HepG2 (cell line): ENCODE measurements around the gene GCNT2. TPM values are rescaled to one million over a fixed set of nuclear protein-coding genes. Genes with fewer than 3 reads are reported as not detected.

Experiments
- ATAC-seq: fragments of 200-7000 bp; cut with Tn5 transposase; 3 replicates; pipeline ENCODE4 v1.9.1; 2020; ENCODE audit warnings: mild to moderate bottlenecking, moderate library complexity
- BruUV-seq: library from RNA; stranded (reverse); fragments of 400-500 nt; replicated peaks from 2 replicates; lab custom pipeline; 2021; lab: Mats Ljungman, UMichigan
- CTCF ChIA-PET: fragments of 300-600 bp; formaldehyde crosslinking; extraction: SDS; loops from one replicate; lab custom pipeline; 2021; ENCODE audit warnings: low total read pairs, inconsistent platforms, low intra/inter-chr PET ratio; lab: Yijun Ruan, JAX
- POLR2A ChIA-PET: fragments of 350-600 bp; sonication (Branson Sonifier 250); formaldehyde crosslinking; loops from one replicate; lab custom pipeline; 2020; ENCODE audit warnings: antibody characterized with exemption, inconsistent platforms; lab: Yijun Ruan, JAX
- DNase-seq: peaks from one replicate; pipeline ENCODE4 v3.0.0-alpha.2; 2015; ENCODE audit warnings: low spot score
- FAIRE-seq: peaks from 3 replicates; lab custom pipeline; 2011; peaks lifted over from hg19 to GRCh38; lab: Jason Lieb, UNC
- H2AFZ ChIP-seq: one replicate; pipeline ENCODE4 v1.6.1; 2011; ENCODE audit warnings: low read length, inconsistent platforms
- H3K27ac ChIP-seq: fragments of 300-600 bp; 3 replicates; pipeline ENCODE4 v1.8.0; 2011; ENCODE audit warnings: mixed run types, mild to moderate bottlenecking, mixed read lengths, low read length, inconsistent platforms; ENCODE audit not compliant: insufficient read depth; ENCODE audit errors: extremely low read length
- H3K27me3 ChIP-seq, 2 experiments: fragments of 200-600 bp in 1 of 2; 2 replicates in 1 of 2; 3 replicates in 1 of 2; pipeline versions ENCODE4 v1.6.0 to v1.8.0; 2011; ENCODE audit warnings: low read length in 2 of 2, mild to moderate bottlenecking in 2 of 2, moderate library complexity in 2 of 2, inconsistent platforms in 1 of 2; ENCODE audit not compliant: insufficient read depth in 2 of 2, control insufficient read depth in 1 of 2
- H3K36me3 ChIP-seq, 2 experiments: fragments of 200-600 bp in 1 of 2; replicated peaks in 1 of 2; 2 replicates in 1 of 2; 3 replicates in 1 of 2; pipeline versions ENCODE4 v1.5.1 to v1.8.0; 2011; ENCODE audit warnings: low read length in 2 of 2, inconsistent platforms in 1 of 2; ENCODE audit not compliant: insufficient read depth in 2 of 2, control insufficient read depth in 1 of 2
- H3K4me1 ChIP-seq: 2 replicates; pipeline ENCODE4 v1.5.1; 2012; ENCODE audit warnings: low read length, inconsistent platforms; ENCODE audit not compliant: insufficient read depth
- H3K4me2 ChIP-seq: 2 replicates; pipeline ENCODE4 v1.6.0; 2011; ENCODE audit warnings: low read depth, low read length, inconsistent platforms
- H3K4me3 ChIP-seq, 3 experiments: fragments of 200-600 bp in 1 of 3; sonication (generic), shearing (Covaris generic) in 1 of 3; replicated peaks in 1 of 3; 2 replicates each; pipeline ENCODE4 v1.5.1; 2011 to 2016; ENCODE audit warnings: low read length in 3 of 3, inconsistent platforms in 2 of 3, low read depth in 2 of 3, mild to moderate bottlenecking in 2 of 3, control low read depth in 1 of 3, mixed read lengths in 1 of 3; ENCODE audit not compliant: insufficient read depth in 1 of 3
- H3K79me2 ChIP-seq: one replicate; pipeline ENCODE4 v1.6.1; 2011; ENCODE audit warnings: low read length, inconsistent platforms; ENCODE audit not compliant: insufficient read depth
- H3K9ac ChIP-seq: 2 replicates; pipeline ENCODE4 v1.6.0; 2011; ENCODE audit warnings: mild to moderate bottlenecking, low read depth, low read length, inconsistent platforms; ENCODE audit not compliant: insufficient read depth
- H3K9me3 ChIP-seq: 2 replicates; pipeline ENCODE4 v1.5.1; 2012; ENCODE audit warnings: mild to moderate bottlenecking, low read length
- H4K20me1 ChIP-seq: 2 replicates; pipeline ENCODE4 v1.6.0; 2011; ENCODE audit warnings: inconsistent platforms, mild to moderate bottlenecking, low read length, moderate library complexity; ENCODE audit not compliant: insufficient read depth
- FOSL2 ChIP-seq: sonication (generic); formaldehyde crosslinking; IDR thresholded peaks from 2 replicates; pipeline ENCODE4 v1.4.0; 2020; ENCODE audit warnings: missing genetic modification reagents
- JUN ChIP-seq: sonication (generic); formaldehyde crosslinking; IDR thresholded peaks from 2 replicates; pipeline ENCODE4 v1.4.0; 2020; ENCODE audit warnings: mild to moderate bottlenecking, missing genetic modification reagents
- SP5 ChIP-seq: IDR thresholded peaks from 2 replicates; pipeline ENCODE4 v1.6.1; 2016; ENCODE audit warnings: low read depth, borderline replicate concordance
- ZFX ChIP-seq: sonication (generic); formaldehyde crosslinking; IDR thresholded peaks from 2 replicates; pipeline ENCODE4 v1.4.0; 2020; ENCODE audit warnings: mild to moderate bottlenecking, low read depth, missing genetic modification reagents, moderate library complexity
- ZMAT3 ChIP-seq: sonication (generic); formaldehyde crosslinking; conservative IDR thresholded peaks from 2 replicates; pipeline ENCODE4 v1.7.0; 2021; ENCODE audit warnings: missing genetic modification reagents
- ZSCAN20 ChIP-seq: sonication (generic); formaldehyde crosslinking; IDR thresholded peaks from 2 replicates; pipeline ENCODE4 v1.4.0; 2020; ENCODE audit warnings: missing genetic modification reagents, mild to moderate bottlenecking, borderline replicate concordance
- ZSCAN29 ChIP-seq: sonication (generic); formaldehyde crosslinking; conservative IDR thresholded peaks from 2 replicates; pipeline ENCODE4 v1.4.0; 2020; ENCODE audit warnings: mild to moderate bottlenecking, missing genetic modification reagents
- WGBS: methylation state at CpG from one replicate; pipeline ENCODE4 v1.1.6; 2017; ENCODE audit warnings: low lambda C conversion rate; 5-methylcytosine and 5-hydroxymethylcytosine counted together
- in situ Hi-C: cut with HindIII; loops from 2 replicates; pipeline ENCODE4 v1.10.0; 2017; ENCODE audit warnings: low pct_unique_long_range_greater_than_20kb; ENCODE audit not compliant: extremely low pct_ligation_motif_present
- intact Hi-C: fragments of 100-400 bp; cut with micrococcal nuclease; formaldehyde crosslinking; loops from one replicate; pipeline ENCODE4 v1.10.0; 2022; ENCODE audit not compliant: unreplicated experiment
- polyA plus RNA-seq, 8 experiments: library from polyadenylated mRNA; depleted of rRNA in 3 of 8; stranded (reverse) in 7 of 8; unstranded in 1 of 8; fragments of >200 nt; fragmentation: Illumina TruSeq in 4 of 8; extraction: Trizol in 4 of 8; gene quantifications; 2 replicates each; pipeline versions ENCODE4 v1.2.1 to v1.2.3, GENCODE V29; 2011 to 2016; ENCODE audit warnings: low read depth in 4 of 8, missing spikeins in 1 of 8, mixed read lengths in 1 of 8; ENCODE audit not compliant: insufficient read depth in 1 of 8
- total RNA-seq, 5 experiments: library from RNA; depleted of rRNA; stranded (reverse); fragments of >200 nt; fragmentation: Illumina TruSeq; extraction: Trizol; gene quantifications; 2 replicates each; pipeline ENCODE4 v1.2.3, GENCODE V29; 2016; ENCODE audit warnings: low read depth in 1 of 5
- TF ChIP-seq, protein P1 (sequence below): sonication (generic); formaldehyde crosslinking; conservative IDR thresholded peaks from 2 replicates; pipeline ENCODE4 v1.8.0; 2022; ENCODE audit warnings: missing genetic modification reagents
- TF ChIP-seq, protein P2 (sequence below): sonication (generic); formaldehyde crosslinking; IDR thresholded peaks from 2 replicates; pipeline ENCODE4 v1.5.0; 2020; ENCODE audit warnings: missing genetic modification reagents
- TF ChIP-seq, protein P3 (sequence below): sonication (generic); formaldehyde crosslinking; IDR thresholded peaks from 2 replicates; pipeline ENCODE4 v1.4.0; 2020; ENCODE audit warnings: missing genetic modification reagents
- TF ChIP-seq, protein P4 (sequence below): sonication (generic); formaldehyde crosslinking; IDR thresholded peaks from 2 replicates; pipeline ENCODE4 v1.5.0; 2020; ENCODE audit warnings: mild to moderate bottlenecking, missing genetic modification reagents

GCNT2 gene
- total and polyA plus RNA-seq, 2 of the 13 experiments (the other 11 are each of a cell fraction or from before 2014, with no cell fraction given): 11.8 to 31.9 TPM

DNA sequence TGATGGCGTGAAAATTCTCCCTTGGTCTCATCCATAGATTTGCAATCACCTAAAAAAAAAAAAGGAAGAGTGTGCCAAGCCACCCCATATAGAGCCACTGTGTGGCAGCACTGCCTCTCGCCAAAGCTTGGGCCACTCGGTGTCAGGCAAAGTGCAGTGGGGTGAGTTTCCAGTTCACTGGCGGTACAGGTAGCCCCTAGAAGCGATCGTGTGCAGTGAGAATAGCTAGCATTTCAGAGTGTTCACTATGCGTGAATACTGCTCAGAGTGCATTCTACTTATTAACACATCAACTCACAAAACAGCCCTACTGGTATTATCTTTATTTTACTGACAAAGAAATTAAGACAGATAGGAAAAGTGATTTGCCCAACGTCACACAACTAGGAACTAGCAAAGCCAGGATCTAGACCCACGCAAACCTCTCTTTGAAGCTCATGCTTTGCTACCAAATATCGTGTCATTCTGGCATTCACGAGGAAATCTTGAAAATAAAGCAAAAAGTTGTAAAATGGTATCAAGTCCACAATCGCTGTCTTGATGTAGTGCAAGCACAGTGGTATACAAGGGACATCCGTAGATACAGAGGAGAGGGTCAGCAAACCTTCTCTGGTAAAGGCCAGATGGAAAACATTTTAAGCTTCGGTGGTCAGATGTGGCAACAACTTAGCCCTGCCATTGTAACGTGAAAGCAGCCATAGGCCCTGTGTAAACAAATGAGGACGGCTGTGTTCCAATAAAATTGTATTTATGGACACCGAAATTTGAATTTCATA is 10.4 kb upstream of the GCNT2 start (continued):
- TF ChIP-seq, protein P1, sequence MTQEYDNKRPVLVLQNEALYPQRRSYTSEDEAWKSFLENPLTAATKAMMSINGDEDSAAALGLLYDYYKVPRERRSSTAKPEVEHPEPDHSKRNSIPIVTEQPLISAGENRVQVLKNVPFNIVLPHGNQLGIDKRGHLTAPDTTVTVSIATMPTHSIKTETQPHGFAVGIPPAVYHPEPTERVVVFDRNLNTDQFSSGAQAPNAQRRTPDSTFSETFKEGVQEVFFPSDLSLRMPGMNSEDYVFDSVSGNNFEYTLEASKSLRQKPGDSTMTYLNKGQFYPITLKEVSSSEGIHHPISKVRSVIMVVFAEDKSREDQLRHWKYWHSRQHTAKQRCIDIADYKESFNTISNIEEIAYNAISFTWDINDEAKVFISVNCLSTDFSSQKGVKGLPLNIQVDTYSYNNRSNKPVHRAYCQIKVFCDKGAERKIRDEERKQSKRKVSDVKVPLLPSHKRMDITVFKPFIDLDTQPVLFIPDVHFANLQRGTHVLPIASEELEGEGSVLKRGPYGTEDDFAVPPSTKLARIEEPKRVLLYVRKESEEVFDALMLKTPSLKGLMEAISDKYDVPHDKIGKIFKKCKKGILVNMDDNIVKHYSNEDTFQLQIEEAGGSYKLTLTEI (CRISPR knock-in tag): no peak
- TF ChIP-seq ZFX (CRISPR knock-in tag) (0 out of 2 replicates have a peak, but pooled peaks have one; percentile 34), ZMAT3 (CRISPR knock-in tag) (peak; percentile 41; the same call in 1 of the 2 replicates), ZSCAN29 (CRISPR knock-in tag) (no peak; the same call in 1 of the 2 replicates), ZSCAN20 (no peak)
- TF ChIP-seq, protein P2, sequence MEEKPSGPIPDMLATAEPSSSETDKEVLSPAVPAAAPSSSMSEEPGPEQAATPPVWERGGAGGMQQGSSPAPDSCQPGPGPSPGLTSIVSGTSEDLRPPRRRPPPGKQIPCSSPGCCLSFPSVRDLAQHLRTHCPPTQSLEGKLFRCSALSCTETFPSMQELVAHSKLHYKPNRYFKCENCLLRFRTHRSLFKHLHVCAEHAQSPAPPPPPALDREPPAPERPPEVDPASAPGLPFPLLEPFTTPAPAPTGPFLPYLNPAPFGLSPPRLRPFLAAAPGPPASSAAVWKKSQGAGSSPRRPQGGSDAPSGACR (CRISPR knock-in tag): no peak

DNA sequence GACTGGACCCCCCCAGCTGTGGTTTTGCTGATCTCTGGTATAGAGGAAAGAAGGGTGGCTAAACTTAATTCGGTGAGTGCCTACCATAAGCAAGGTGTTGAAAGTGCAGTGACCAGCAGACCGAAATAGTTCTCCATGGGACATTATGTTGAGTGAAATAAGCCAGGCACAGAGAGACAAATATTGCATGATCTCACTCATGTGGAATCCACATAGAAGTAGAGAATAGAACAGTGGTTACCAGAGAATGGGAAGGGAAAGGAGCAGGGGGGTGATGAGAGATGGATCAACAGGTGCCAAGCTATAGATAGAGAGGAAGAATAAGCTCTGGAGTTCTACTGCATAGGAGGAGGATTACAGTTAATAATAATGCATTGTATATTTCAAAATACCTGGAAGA is 9.7 kb upstream of the GCNT2 start:
- Histone ChIP-seq H3K9me3 (no peaks in the 10 kb centered on the region), H3K4me2 (peak overlapping the region; percentile 70), H3K9ac (no peak overlapping the region), H2AFZ (no peak overlapping the region), H3K27me3 (peaks cover 0 to 4% of the 10 kb centered on the region in 2 experiments; a peak in 1 of 5 replicates), H3K27ac (no peak overlapping the region), H3K4me3 (no peak overlapping the region), H4K20me1 (no peaks in the 10 kb centered on the region), H3K79me2 (no peaks in the 10 kb centered on the region), H3K4me1 (peaks cover 23% of the 10 kb centered on the region), H3K36me3 (no peaks in the 10 kb centered on the region)
- intact Hi-C loops: loop anchor here (1.0 to 2.0 kb wide), 3 partner anchors 9 to 101 kb away; no protein-coding TSS in a partner anchor
- peak; percentile 68 for DNase-seq
- WGBS: 13% methylated on average over 2 of the region's 2 CpGs
- no TSS peak for BruUV-seq
- ATAC-seq: peak; percentile 51
- POLR2A ChIA-PET: interaction anchor here (1.3 to 2.6 kb wide), 4 partner anchors 10 to 210 kb away, joined by 5 to 32 read pairs (median 10); partner anchors contain the start of genes C6orf52, GCNT2, PAK1IP1 and TMEM14C
- FAIRE-seq: no peak
- TF ChIP-seq JUN (peak; percentile 85), FOSL2 (CRISPR knock-in tag) (peak; percentile 20; the same call in 1 of the 2 replicates), SP5 (CRISPR knock-in tag) (no peak)
- TF ChIP-seq, protein P3, sequence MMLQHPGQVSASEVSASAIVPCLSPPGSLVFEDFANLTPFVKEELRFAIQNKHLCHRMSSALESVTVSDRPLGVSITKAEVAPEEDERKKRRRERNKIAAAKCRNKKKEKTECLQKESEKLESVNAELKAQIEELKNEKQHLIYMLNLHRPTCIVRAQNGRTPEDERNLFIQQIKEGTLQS (CRISPR knock-in tag): peak; percentile 26; the same call in 1 of the 2 replicates
- TF ChIP-seq, protein P4, sequence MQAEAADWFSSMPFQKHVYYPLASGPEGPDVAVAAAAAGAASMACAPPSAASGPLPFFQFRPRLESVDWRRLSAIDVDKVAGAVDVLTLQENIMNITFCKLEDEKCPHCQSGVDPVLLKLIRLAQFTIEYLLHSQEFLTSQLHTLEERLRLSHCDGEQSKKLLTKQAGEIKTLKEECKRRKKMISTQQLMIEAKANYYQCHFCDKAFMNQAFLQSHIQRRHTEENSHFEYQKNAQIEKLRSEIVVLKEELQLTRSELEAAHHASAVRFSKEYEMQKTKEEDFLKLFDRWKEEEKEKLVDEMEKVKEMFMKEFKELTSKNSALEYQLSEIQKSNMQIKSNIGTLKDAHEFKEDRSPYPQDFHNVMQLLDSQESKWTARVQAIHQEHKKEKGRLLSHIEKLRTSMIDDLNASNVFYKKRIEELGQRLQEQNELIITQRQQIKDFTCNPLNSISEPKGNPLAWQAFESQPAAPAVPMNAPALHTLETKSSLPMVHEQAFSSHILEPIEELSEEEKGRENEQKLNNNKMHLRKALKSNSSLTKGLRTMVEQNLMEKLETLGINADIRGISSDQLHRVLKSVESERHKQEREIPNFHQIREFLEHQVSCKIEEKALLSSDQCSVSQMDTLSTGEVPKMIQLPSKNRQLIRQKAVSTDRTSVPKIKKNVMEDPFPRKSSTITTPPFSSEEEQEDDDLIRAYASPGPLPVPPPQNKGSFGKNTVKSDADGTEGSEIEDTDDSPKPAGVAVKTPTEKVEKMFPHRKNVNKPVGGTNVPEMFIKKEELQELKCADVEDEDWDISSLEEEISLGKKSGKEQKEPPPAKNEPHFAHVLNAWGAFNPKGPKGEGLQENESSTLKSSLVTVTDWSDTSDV (CRISPR knock-in tag): no peak
- CTCF ChIA-PET: interaction anchor here (3.6 kb wide), 1 partner anchor 290 kb away, joined by 25 read pairs; no protein-coding TSS in a partner anchor
- in situ Hi-C loops: loop anchor here (5.0 kb wide), 1 partner anchor 186 kb away; no protein-coding TSS in a partner anchor
